Ramos (cell line): ENCODE data around the gene DROSHA.

ENCODE experiments used
- in situ Hi-C: fragments of 300-500 bp; cut with MboI; formaldehyde crosslinking; loops from one replicate; pipeline ENCODE4 v1.14.3; 2022; ENCODE audit warnings: low sequenced_read_pairs; ENCODE audit not compliant: unreplicated experiment

Gene DROSHA

GRCh38 chr5:31534527-31535046 is 2.7 kb upstream of the DROSHA start:
- in situ Hi-C loops, result no loop called here

- in situ Hi-C loops, result no loop called here
Measured at GRCh38 chr5:31531543-31531887, 378 bp downstream of the DROSHA start.

- in situ Hi-C loops, result no loop called here
Measured at GRCh38 chr5:31530541-31531265, 1.2 kb downstream of the DROSHA start.

GRCh38 chr5:31523041-31523440 is 8.9 kb downstream of the DROSHA start:
- in situ Hi-C loops, result no loop called here

GRCh38 chr5:31516802-31517201 is 15.1 kb downstream of the DROSHA start:
- in situ Hi-C loops, result no loop called here

- in situ Hi-C loops, result no loop called here
Measured at GRCh38 chr5:31511305-31511704, 20.6 kb downstream of the DROSHA start.

- in situ Hi-C loops, result no loop called here
Measured at GRCh38 chr5:31504529-31504928, 27.4 kb downstream of the DROSHA start.

GRCh38 chr5:31502506-31502905 is 29.4 kb downstream of the DROSHA start:
- in situ Hi-C loops, result no loop called here

GRCh38 chr5:31500256-31500655 is 31.6 kb downstream of the DROSHA start:
- in situ Hi-C loops, result no loop called here

GRCh38 chr5:31496891-31497290 is 35.0 kb downstream of the DROSHA start:
- in situ Hi-C loops, result no loop called here

GRCh38 chr5:31496301-31496700 is 35.6 kb downstream of the DROSHA start:
- in situ Hi-C loops, result no loop called here

GRCh38 chr5:31495336-31495735 is 36.6 kb downstream of the DROSHA start:
- in situ Hi-C loops, result no loop called here

GRCh38 chr5:31492869-31493268 is 39.0 kb downstream of the DROSHA start:
- in situ Hi-C loops, result no loop called here

- in situ Hi-C loops, result no loop called here
Measured at GRCh38 chr5:31487506-31487905, 44.4 kb downstream of the DROSHA start.

GRCh38 chr5:31486441-31486840 is 45.5 kb downstream of the DROSHA start:
- in situ Hi-C loops, result no loop called here

- in situ Hi-C loops, result no loop called here
Measured at GRCh38 chr5:31485376-31486207, 46.3 kb downstream of the DROSHA start.

- in situ Hi-C loops, result no loop called here
Measured at GRCh38 chr5:31481531-31482165, 50.2 kb downstream of the DROSHA start.

GRCh38 chr5:31479706-31480105 is 52.2 kb downstream of the DROSHA start:
- in situ Hi-C loops, result no loop called here

- in situ Hi-C loops, result no loop called here
Measured at GRCh38 chr5:31478901-31479300, 53.0 kb downstream of the DROSHA start.

GRCh38 chr5:31477971-31478370 is 53.9 kb downstream of the DROSHA start:
- in situ Hi-C loops, result no loop called here

GRCh38 chr5:31477516-31477915 is 54.4 kb downstream of the DROSHA start:
- in situ Hi-C loops, result no loop called here
